Measurements from ENCODE around the gene MGAT1. TPM values are rescaled to one million over a fixed set of nuclear protein-coding genes. Genes with fewer than 3 reads are reported as not detected.

MGAT1 gene
- total and polyA plus RNA-seq, 10 donors, result 61.2 to 270 (median 224) TPM

GRCh38 chr5:180777475-180777874 is 25.1 kb downstream of the MGAT1 start:
- H3K36me3 ChIP-seq, result no peaks in the 10 kb centered on the region
- peaks cover 0 to 7% (median 3%) of the 10 kb centered on the region in 8 donors for H3K9me3 ChIP-seq
- no peaks in the 10 kb centered on the region for H3K4me1 ChIP-seq
- TF ChIP-seq POLR2AphosphoS5 (IDR thresholded peaks at IDR 0.05), result no peak
- TF ChIP-seq CTCF (IDR thresholded peaks at IDR 0.05 in 8 of 11, conservative IDR thresholded peaks at IDR 0.05 in 3 of 11), result no peak
- TF ChIP-seq POLR2A (IDR thresholded peaks at IDR 0.05), result no peak
- no peak overlapping the region for H3K4me3 ChIP-seq
- H3K27ac ChIP-seq, result no peak overlapping the region
- WGBS, 5 donors, result 95 to 100% (median 97%) methylated on average over 1 of the region's 1 CpG
- H3K27me3 ChIP-seq (replicated peaks in 1 of 7), result peaks cover 0 to 8% (median 0%) of the 10 kb centered on the region in 7 donors
- intact Hi-C loops (cut with DNase I; ENCODE audit: low total_unique reads), result no loop called here
- DNase-seq, result no peak

DNA sequence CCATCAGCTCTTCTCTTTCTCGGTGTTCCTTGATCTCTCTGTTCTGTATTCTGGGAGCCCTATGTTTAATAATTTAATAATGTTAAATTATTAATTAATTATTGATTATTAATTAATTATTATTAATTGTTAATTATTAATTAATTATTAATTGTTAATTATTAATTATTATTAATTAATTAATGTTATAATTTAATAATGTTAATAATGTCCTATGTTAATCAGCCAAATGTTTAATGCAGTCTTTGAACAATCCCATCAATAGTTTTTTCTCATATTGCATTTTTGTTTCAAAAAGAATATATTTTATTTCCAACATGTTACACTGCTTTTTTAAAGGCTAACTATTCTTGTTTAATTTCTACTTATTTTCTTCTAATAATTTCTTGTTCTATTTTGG is 26.2 kb downstream of the MGAT1 start:
- peaks cover 0 to 17% (median 14%) of the 10 kb centered on the region in 8 donors for H3K9me3 ChIP-seq
- no peak for TF ChIP-seq POLR2A (IDR thresholded peaks at IDR 0.05)
- TF ChIP-seq POLR2AphosphoS5 (IDR thresholded peaks at IDR 0.05), result no peak
- TF ChIP-seq CTCF (IDR thresholded peaks at IDR 0.05 in 8 of 11, conservative IDR thresholded peaks at IDR 0.05 in 3 of 11), result no peak
- H3K4me1 ChIP-seq, result no peaks in the 10 kb centered on the region
- no peak overlapping the region for H3K27ac ChIP-seq
- no peak for DNase-seq
- intact Hi-C loops (cut with DNase I; ENCODE audit: low total_unique reads), result no loop called here
- H3K27me3 ChIP-seq (replicated peaks in 1 of 7), result peaks cover 0 to 10% (median 0%) of the 10 kb centered on the region in 7 donors
- H3K36me3 ChIP-seq, result no peaks in the 10 kb centered on the region
- no peak overlapping the region for H3K4me3 ChIP-seq
- WGBS, 5 donors, result 92 to 100% (median 97%) methylated on average over 1 of the region's 1 CpG

DNA sequence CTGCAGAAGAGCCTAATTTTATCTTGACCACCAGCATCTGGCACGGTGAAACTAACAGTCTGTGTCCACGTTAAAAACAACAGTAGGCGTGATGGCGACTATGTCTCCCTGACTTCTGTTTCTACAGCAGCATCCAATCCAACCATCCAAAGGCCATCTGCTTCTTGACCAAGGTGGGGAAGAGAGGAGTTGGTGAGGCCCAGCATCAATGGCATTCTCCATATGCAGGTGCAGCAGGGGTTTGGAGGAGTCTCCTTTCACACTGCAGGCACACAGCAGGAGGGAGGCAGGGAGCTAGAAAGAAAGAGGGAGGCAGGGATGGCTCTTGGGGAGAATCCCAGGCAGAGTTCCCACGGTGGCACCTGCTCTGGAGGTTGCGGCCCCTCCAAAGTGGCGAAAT is 27.0 kb downstream of the MGAT1 start:
- Histone ChIP-seq H3K4me1 (no peaks in the 10 kb centered on the region), H3K36me3 (no peaks in the 10 kb centered on the region), H3K27me3 (replicated peaks in 1 of 7) (peaks cover 0 to 10% (median 0%) of the 10 kb centered on the region in 7 donors), H3K27ac (no peak overlapping the region), H3K9me3 (peaks cover 0 to 17% (median 14%) of the 10 kb centered on the region in 8 donors), H3K4me3 (no peak overlapping the region)
- intact Hi-C loops (cut with DNase I; ENCODE audit: low total_unique reads), result no loop called here
- TF ChIP-seq POLR2A (IDR thresholded peaks at IDR 0.05) (no peak), POLR2AphosphoS5 (IDR thresholded peaks at IDR 0.05) (no peak), CTCF (IDR thresholded peaks at IDR 0.05 in 8 of 11, conservative IDR thresholded peaks at IDR 0.05 in 3 of 11) (no peak)
- no peak for DNase-seq
- 87 to 97% (median 92%) methylated on average over 7 of the region's 7 CpGs for WGBS, 5 donors

DNA sequence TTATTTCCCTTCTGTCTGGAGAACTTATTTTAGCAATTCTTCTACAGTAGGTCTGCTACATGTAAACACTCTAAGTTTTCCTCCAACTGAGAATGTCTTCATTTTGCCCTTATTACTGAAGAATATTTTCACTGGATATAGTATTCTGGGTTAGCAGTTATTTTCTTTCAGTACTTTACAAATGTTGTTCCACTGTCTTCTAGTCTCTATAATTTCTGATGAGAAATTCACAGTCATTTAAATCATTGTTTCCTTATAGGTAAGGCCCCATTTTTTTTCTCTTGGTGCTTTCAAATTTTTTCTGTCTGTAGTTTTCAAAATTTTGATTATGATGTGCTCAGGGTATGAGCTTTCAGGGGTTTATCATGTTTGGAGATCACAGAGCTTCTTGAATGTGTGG is 30.8 kb downstream of the MGAT1 start:
- H3K36me3 ChIP-seq, result no peaks in the 10 kb centered on the region
- peaks cover 0 to 32% (median 20%) of the 10 kb centered on the region in 8 donors for H3K9me3 ChIP-seq
- TF ChIP-seq POLR2AphosphoS5 (IDR thresholded peaks at IDR 0.05) (no peak), POLR2A (IDR thresholded peaks at IDR 0.05) (no peak)
- no peaks in the 10 kb centered on the region for H3K4me1 ChIP-seq
- H3K4me3 ChIP-seq, result no peak overlapping the region
- DNase-seq, result no peak
- intact Hi-C loops (cut with DNase I; ENCODE audit: low total_unique reads), result no loop called here
- no peak overlapping the region for H3K27ac ChIP-seq
- peaks cover 0 to 10% (median 0%) of the 10 kb centered on the region in 7 donors for H3K27me3 ChIP-seq (replicated peaks in 1 of 7)

DNA sequence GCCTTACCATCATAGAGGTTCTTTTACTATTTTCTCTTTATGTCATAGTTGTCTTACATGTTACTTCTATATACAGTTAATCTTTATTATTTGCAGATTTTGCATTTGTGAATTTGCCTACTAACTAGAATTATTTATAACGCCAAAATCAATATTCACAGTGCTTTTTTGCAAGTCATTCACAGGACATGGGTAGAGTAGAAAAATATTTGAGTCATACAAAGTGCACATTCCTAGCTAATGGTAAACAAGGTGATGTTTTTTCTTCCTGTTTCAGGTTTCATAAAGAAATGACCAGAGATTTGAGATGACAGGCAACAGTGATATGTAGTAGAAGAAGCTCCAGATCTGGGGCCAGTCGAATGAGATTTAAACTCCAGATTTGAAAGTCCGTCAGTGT is 32.8 kb downstream of the MGAT1 start:
- H3K27me3 ChIP-seq (replicated peaks in 1 of 7), result peaks cover 0 to 12% (median 0%) of the 10 kb centered on the region in 7 donors
- DNase-seq, result no peak
- H3K27ac ChIP-seq, result no peak overlapping the region
- peaks cover 0 to 40% (median 22%) of the 10 kb centered on the region in 8 donors for H3K9me3 ChIP-seq
- H3K36me3 ChIP-seq, result no peaks in the 10 kb centered on the region
- H3K4me3 ChIP-seq, result no peak overlapping the region
- WGBS, 5 donors, result 81 to 91% (median 90%) methylated on average over 3 of the region's 3 CpGs
- intact Hi-C loops (cut with DNase I; ENCODE audit: low total_unique reads), result no loop called here
- no peak for TF ChIP-seq POLR2AphosphoS5 (IDR thresholded peaks at IDR 0.05)
- no peak for TF ChIP-seq CTCF (IDR thresholded peaks at IDR 0.05 in 8 of 11, conservative IDR thresholded peaks at IDR 0.05 in 3 of 11)
- no peak for TF ChIP-seq POLR2A (IDR thresholded peaks at IDR 0.05)
- no peaks in the 10 kb centered on the region for H3K4me1 ChIP-seq

All from spleen (tissue), 11 donors.